GM19463 (cell line): ENCODE measurements around the gene ENTPD8.
A peak's percentile ranks its signal among the peaks of the same experiment; 100 is the strongest.
"Not testable (repeated sequence)": the region's sequence is repeated elsewhere in the genome, so short reads cannot be mapped to it uniquely, and the experiment has no call there.

ENCODE experiments used
- ATAC-seq: cut with Tn5 transposase; IDR thresholded peaks from one replicate; pipeline ENCODE4 v1.9.1; 2021; ENCODE audit warnings: mild to moderate bottlenecking, moderate library complexity; ENCODE audit not compliant: unreplicated experiment

Gene ENTPD8

DNA sequence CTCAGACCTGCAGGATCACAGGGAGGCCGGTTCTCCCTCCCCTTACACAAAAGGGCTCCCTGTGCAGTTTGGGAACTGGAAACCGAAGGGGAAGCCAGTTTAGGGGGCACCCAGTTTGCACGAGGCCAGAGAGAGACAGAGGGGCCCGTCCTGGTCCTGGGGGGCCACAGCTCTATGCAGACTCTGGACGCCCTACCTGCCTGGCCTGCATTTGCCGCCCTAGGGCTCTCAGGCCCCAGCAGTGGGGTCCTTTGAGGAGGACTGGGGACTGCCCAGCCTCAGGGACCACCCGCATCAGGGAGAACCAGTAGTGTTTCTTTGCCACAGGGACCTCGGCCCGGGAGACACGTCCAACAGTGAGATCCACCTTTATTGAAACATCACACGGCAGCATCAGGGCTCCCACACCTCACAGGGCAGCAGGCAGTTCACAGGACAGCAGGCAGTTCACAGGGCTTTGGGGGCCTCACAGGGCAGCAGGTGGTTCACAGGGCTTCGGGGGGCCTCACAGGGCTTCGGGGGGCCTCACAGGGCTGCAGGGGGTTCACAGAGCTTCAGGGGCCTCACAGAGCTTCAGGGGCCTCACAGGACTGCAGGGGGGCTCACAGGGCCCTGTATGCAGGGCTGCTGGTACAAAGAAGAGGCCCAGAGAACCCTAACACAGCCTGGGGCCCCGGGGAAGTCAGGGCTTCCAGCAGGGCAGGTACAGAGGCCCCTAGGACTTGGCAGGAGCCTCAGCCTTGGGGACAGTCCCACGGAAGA lies 18.6 kb upstream of the ENTPD8 start:
- ATAC-seq, result no peak

DNA sequence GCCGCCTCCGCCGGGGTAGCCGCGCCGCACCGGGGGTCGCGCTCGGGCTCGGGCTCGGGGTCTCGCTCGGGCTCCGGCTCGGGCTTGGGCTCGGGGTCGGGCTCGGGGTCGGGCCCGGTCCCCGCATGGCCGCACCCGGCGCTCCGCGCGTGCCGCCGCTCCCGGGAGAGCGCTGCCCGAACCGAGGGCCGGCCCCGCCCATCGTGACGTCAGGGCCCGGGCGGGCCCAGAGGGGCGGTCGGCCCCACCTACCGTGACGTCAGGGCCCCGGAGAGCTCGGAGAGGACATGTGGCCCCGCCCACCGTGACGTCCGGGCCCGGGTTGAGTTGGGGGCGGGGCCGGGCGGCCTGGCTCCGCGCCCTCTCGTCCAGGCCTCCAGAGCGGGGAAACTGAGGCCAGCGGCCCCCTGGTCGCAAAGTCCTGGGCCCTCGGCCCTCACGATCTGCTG lies 18.0 kb upstream of the ENTPD8 start, which contains the start of gene NSMF:
Gene NSMF (minus strand): TSS at position 183 of the 449 bp plus-strand sequence. CDS start 232 bp downstream, outside the sequence.
- ATAC-seq, result peak; percentile 81

DNA sequence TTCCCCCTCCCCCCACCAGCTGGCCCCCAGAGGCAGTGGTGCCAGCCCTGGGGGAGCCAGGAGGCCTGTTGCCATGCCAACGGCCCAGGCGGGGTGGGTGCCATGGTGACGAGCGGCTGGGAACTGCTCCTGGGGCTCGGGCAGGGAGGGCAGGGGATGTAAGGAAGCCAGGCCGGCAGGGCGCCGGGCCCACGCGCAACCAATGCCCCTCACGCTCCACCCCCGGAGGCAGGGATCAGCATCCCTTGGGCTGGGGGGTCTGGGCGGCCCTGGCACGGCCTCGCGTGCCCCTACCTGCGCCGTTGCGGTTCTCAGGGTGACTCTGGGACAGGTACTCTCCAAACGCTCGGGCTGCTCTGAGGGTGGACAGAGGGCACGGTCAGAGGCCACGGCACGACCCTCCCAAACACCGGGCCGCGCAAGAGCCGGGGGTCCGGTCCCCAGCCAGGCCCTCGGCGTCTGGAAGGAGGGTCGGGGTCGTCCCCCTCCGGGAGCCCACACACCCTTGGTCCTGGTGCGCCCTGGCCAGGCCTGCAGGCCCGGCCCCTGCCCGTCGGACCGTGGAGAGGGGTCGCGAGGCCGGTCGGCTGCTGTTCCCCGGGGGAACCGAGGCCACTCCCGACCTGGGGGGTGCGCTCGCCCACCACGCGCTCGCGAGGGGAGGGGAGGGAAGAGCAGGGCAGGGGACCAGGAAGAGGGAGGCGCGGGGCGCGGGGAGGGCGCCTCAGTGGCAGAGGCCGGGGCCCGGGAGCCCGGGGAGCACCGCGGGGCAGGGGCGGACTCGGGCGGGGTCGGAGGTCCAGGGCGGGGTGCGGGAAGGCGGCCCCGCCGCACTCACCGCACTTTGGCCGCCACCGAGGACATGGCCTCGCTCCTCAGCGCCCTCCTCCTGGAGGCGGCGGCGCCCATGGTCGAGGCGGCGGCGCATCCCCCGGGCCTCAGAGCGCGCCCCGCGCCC lies 17.3 kb upstream of the ENTPD8 start:
- peak; percentile 26 for ATAC-seq

DNA sequence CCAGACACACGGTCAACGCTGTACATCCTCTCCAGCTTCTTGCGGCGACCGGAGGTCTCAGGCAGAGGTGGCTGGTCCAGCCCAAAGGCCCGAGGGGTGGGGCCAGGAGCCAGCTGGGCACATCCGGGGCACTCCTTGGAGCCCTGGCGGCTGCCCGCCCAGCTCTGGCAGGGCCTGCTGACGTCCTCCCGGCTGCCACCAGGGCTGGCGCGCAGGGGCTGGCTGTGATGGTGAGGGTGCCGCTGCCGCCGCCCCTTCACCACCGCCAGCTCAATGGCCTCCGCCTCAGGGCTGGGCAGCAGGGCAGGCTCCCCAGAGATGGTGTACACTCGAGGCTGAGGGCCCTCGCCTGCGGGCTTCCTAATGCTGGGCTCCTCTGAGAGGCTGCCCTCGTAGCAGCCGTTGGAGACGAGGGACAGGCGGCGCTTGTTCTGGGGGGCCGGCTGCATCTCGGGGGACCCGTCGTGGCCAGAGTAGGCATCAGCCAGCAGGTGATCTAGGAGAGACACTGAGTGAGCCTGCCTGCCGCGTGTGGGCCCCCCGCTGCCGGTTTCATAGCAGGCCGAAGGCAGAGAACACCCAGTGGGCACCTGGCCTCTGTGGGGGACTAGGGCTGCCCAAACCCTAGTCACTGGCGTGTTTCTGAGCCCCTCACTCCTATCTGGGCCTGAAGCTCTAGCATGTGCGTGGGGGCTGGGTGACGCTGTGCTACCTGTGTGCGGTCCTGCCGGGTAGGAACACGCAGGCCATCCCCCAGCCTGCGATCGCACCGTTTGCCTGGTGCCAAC lies 16.4 kb upstream of the ENTPD8 start:
- no peak for ATAC-seq

DNA sequence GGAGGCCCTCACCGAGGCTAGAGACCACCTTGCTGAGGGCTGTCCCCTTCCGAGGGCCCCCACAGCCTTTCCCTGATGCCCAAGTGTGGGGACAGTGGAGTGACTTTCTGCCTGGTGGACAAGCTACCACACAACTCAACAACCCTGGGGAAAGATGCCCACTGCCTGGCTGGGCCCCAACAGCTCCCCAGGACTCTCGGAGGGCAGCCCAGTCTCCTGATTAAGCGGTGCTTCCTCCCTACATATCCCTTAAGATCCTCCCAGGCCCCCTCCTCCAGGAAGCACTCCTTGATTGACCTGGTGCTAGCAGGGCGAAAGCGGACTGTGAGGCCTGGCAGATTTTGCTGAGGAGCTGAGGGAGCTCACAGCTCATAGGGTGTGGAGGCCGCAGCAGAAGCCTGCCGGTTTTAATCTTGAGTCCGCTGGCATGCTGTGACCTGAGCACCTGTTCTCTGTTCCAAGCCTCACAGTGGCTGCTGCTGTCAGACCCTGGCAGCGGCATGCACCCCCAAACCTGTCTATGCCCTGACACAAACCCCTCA lies 15.8 kb upstream of the ENTPD8 start:
- ATAC-seq, result no peak

DNA sequence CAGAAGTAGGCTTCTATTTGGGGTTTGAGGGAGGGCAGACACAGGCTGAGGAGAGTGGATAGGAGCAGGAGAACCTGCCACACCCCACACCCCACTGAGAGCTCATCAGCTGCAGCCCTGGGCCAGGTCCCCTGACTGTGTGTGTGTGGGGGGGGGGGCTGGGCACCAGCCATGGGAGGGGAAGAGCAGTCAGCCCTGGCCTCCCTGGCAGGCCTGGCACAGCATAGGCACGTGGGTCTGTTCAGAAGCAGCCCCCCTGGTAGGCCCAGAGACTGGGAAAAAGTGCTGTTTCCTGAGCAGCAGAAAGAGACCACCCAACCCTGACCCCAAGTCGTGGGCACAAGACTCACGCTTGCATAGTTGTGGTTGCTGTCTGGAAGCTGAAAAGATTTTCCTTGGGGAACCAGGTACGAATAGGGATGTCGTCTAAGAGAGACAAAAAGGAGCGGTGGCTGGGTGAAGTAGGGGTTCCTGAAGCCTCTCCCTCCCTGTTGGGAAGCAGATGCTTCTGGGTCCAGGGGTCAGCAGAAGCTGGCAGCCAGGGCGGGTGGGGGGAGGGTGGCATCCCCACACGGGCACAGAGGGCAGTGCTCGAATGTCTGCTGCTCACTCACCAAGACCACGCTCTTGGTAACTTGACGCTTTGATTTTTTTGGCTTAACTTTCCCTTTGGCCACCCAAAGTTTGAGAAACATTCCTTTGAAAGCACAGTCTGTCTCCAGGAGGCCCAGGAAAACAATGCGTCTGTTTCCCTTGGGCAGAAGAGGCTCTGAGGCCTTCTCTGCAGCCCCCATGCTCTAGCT lies 15.1 kb upstream of the ENTPD8 start:
- no peak for ATAC-seq

DNA sequence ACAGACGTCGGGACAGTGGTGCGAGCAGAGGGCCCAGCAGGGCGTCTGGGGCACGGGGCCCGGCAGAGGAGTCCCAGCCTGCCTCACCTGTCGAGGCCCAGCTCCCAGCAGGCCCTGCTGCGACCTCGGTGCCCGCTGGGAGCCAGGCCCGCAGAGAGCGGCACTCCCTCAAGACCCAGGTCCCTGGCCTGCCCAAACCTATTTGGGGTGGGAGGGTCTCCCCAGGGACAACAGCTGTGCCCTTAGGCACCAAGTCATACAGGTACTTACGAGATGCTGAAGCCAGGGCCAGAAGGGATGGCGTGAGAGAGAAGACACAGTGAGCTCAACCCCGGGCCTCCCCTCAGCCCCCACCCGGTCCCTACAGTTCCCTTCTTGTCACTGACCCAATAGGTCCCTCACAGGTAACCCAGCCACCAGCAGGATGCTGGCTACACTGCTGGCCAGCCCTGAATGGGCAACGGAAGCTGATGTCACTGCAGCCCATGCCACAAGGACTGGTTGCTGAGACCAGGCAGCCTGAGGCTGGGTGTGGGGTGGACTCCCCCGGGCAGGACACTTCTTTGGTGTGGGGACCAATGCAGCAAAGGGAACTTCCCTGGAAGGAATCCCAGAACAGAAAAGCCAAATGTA lies 14.3 kb upstream of the ENTPD8 start:
- ATAC-seq, result no peak

DNA sequence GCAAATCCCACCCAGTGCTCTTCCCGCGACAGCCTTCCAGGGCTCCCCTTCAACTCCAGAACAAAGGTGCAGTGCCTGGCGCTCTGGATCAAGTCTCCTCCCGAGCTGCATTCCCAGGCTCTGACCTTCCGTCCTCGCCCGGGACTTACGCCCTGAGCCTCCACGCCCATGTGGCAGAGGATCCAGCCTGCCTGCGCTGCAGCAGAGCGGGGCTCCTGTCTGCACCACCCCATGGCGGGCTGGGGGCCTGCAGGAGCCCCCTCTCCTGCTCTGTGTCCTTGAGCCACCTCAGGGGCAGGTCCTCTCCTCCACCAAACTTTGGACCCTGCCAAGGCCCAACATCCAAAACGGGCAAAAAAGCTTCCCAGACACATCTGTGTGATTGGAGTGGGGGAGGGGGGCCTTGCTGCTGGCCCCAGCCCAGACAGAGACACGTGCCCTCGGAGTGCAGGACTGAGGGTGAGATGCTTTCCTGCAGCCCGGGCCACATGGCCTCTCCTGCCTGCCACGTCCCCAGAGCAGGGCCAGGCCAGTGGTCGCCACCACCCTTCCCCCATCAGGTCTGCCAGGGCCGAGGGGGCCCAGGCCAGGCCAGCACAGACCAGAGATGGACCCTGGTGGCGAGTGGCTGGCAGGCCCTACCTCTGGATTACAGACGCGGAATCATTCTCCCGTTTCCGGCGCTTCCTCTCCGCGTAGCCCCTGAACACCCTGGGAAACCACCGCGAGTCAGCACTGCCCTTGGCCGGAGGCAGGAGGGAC lies 13.6 kb upstream of the ENTPD8 start:
- ATAC-seq, result no peak

DNA sequence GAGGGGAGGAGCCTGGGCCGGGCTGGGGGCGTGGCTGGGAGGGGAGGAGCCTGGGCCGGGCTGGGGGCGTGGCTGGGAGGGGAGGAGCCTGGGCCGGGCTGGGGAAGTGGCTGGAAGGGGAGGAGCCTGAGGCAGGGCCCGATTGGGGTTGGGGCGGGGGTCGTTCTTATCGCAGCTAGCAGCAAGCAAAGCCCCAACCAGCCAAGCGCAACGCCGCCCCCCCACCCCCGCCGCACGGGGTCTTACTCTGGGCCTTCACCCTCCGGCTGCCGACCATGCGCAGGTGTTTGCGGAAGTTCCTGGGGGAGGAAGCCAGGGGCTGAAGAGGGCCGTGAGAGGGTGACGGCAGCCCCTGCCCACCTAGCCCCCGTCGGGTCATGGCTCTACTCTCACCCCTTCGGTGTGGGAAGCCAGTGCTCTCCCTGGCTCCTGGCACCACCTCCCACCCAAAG lies 13.0 kb upstream of the ENTPD8 start:
- ATAC-seq, result peak; percentile 27

DNA sequence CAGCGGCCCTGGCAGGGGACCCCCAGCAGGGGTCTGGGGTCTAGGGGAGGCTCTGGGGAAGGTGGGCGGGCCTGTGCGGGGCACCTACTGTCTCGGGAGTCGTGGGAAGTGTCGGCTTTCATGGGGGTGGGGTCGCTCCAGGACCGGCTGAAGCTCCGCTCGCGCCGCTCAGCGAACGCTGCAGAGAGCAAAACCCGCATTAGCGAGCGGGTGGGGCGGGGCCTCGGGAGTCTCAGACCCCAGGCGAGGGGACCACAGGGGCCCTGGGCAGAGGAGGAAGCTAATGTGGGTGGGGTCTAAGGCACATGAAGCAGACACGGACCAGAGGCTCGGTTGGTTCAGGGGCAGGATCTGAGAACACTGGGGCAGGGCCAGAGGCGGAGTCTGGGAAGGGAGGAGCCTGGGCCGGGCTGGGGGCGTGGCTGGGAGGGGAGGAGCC lies 12.5 kb upstream of the ENTPD8 start:
- ATAC-seq, result peak; percentile 71

DNA sequence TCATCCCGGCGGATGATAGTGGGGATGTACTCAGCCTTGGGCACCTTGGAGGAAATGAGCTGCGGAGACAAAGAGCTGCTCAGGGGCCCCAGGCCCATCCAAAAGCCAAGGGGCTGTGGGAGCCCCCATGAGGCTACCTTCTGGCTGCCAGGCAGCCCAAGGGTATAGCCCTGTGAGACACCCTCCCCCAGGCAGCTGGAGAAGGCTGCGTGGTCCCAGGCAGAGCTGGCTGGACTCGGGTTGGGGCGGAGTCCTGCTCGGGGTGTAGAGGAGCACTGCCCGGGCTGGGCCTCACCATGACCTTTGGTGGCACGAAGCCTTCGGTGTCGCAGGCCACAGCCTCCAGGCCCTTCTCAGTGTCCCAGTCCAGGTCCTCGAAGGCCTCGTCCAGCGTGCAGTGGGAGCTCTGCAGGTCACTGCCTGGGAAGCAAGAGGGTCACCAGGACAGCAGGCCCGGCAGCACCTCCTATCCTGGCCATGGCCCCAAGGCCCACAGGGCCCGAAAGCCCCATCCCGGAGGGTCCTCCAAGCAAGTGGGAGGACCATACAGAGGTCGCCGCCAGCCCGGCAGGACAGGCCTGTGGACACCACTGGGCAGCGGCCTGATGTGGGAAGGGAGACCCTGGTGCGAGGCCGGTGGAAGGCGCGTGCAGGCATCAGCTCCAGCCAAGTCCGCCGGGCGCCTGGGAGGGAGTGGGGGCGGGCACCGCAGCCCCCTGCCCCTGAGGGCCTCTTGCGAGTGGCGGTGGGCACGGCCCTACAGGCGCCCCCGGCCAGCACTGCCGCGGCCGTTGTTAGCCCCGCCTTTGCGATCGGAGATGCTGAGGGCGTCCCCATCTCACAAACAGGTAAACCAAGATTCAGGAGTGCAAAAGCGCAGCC lies 11.8 kb upstream of the ENTPD8 start:
- ATAC-seq, result no peak

DNA sequence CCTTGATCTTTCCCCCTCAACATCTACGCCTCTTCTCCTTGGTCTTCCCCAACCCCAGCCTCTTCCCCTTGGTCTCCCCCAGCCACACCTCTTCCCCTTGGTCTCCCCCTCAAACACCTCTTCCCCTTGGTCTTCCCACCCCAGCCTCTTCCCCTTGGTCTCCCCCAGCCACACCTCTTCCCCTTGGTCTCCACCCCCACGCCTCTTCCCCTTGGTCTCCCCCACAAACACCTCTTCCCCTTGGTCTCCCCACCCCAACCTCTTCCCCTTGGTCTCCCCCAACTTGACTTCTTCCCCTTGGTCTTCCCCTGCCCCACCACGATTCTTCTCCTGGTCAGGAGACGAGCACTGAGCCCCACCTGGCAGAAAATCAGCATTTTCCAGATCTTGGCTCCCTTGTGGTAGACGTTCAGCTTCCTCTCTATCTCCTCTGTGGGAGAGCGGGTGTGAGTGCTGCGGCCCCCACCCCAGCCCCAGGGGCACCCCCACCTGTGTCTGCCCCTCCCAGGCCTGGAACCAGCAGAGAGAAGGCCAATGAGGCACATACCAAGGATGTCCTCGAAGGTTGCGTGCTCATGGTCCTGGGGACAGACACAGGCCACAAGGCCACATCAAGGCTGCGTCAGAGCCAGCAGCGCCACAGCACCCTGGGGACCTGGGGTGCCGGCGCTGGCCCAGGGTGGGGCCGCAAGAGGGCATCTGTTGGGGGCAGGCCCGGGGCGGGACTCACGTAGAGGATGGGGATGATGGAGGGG lies 11.0 kb upstream of the ENTPD8 start:
- ATAC-seq, result no peak

DNA sequence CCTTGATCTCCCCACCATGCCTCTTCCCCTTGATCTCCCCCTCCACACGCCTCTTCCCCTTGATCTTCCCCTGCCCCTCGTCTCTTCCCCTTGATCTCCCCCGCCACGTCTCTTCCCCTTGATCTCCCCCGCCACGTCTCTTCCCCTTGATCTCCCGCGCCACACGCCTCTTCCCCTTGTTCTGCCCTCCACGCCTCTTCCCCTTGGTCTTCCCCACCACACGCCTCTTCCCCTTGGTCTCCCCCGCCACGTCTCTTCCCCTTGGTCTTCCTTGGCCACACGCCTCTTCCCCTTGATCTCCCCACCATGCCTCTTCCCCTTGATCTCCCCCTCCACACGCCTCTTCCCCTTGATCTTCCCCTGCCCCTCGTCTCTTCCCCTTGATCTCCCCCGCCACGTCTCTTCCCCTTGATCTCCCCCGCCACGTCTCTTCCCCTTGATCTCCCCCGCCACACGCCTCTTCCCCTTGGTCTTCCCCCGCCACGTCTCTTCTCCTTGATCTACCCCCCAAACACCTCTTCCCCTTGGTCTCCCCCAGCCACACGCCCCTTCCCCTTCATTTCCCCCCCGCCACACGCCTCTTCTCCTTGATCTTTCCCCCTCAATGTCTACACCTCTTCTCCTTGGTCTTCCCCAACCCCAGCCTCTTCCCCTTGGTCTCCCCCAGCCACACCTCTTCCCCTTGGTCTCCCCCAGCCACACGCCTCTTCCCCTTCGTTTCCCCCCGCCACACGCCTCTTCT lies 10.3 kb upstream of the ENTPD8 start:
- not testable (repeated sequence) for ATAC-seq

DNA sequence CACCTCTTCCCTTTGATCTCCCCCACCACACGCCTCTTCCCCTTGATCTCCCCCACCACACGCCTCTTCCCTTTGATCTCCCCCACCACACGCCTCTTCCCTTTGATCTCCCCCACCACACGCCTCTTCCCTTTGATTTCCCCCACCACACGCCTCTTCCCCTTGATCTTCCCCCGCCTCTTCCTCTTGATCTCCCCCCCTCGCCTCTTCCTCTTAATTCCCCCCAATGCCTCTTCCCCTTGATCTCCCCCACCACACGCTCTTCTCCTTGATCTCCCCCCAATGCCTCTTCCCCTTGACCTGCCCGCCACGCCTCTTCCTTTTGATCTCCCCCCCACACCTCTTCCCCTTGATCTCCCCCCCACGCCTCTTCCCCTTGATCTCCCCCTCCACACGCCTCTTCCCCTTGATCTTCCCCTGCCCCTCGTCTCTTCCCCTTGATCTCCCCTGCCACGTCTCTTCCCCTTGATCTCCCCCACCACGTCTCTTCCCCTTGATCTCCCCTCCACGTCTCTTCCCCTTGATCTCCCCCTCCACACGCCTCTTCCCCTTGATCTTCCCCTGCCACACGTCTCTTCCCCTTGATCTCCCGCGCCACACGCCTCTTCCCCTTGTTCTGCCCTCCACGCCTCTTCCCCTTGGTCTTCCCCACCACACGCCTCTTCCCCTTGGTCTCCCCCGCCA lies 9.5 kb upstream of the ENTPD8 start:
- not testable (repeated sequence) for ATAC-seq

DNA sequence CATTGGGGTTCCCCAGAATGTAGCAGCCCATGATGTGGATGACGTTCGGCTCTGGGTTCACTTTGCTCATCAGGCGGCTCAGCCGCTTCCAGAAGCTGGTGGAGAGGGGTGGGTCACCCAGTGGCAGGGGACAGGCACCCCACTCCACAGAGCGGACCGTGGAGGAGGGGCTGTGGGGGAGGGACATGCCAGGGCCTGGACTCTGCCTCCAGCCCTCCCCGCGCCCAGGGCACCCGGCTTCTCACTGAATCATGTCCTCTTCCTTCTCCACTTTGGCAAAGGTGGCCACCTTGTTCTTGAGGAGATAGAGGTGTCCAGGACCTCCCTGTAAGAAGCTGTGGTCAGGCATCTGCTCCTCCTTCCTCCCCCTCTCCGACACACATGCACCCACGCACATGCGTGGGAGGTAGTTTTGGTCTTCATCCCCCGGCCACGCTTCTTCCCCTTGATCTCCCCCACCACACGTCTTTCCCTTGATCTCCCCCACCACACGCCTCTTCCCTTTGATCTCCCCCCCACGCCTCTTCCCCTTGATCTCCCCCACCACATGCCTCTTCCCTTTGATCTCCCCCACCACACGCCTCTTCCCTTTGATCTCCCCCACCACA lies 8.9 kb upstream of the ENTPD8 start:
- ATAC-seq, result no peak
